ENCODE data around the gene LAMB4.

Gene LAMB4

DNA sequence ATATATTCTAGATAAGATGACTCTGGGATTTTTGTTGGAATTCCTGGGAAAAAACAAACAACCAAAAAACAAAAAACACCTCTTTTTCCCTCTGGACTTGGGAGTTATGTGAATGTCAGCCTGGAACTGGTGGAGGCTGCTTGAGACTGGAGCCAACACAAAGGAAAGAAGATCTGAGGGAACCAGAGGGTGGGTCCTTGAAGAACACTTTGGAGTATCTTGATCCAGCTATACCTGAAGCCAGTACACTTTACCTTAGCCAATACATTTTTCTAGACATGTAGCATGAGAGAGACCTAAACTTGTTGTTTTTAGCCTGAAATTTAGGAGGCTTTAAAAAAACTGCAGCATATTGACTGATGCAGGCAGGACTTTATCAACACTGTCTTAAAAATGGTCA is 121.3 kb downstream of the LAMB4 start:
- ATAC-seq (ENCODE audit: low read depth): no peak
- Mint-ChIP-seq H3K36me3 (peaks cover 3% of the 10 kb centered on the region), H3K4me3 (no peak overlapping the region), H3K9me3 (no peaks in the 10 kb centered on the region), H3K27me3 (peaks cover 19% of the 10 kb centered on the region), H3K4me1 (peaks cover 4% of the 10 kb centered on the region), H3K27ac (no peak overlapping the region)
- no peak for DNase-seq (ENCODE audit: low spot score in 2 of 2)

DNA sequence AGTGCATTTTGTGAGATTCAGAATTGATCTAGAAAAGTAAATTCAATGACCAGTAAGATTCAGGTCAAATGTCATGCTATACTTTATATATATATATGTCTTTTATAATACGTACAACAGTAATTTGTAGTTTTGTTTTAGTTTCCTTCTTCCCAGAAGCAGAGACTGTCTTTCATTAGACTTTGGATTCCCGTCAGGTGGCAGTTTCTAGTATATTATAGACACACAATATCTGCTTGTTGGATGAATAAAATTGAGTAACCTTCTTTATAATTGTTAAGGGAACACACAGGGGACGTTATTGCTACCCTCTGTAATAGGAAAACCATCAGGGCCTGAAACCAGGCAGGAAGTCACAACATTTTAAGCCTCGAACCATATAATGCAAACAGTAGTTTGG is 121.9 kb downstream of the LAMB4 start:
- no peaks in the 10 kb centered on the region for H3K9me3 Mint-ChIP-seq
- peaks cover 4% of the 10 kb centered on the region for H3K4me1 Mint-ChIP-seq
- H3K4me3 Mint-ChIP-seq: no peak overlapping the region
- no peak for DNase-seq (ENCODE audit: low spot score in 2 of 2)
- ATAC-seq (ENCODE audit: low read depth): no peak
- peaks cover 3% of the 10 kb centered on the region for H3K36me3 Mint-ChIP-seq
- no peak overlapping the region for H3K27ac Mint-ChIP-seq
- H3K27me3 Mint-ChIP-seq: peaks cover 19% of the 10 kb centered on the region

GRCh38 chr7:108007762-108008161 is 122.4 kb downstream of the LAMB4 start:
- DNase-seq (ENCODE audit: low spot score in 2 of 2): no peak
- Mint-ChIP-seq H3K36me3 (peaks cover 3% of the 10 kb centered on the region), H3K4me1 (peaks cover 4% of the 10 kb centered on the region), H3K9me3 (no peaks in the 10 kb centered on the region), H3K4me3 (no peak overlapping the region), H3K27me3 (peaks cover 19% of the 10 kb centered on the region), H3K27ac (no peak overlapping the region)
- ATAC-seq (ENCODE audit: low read depth): no peak

GRCh38 chr7:108007261-108007660 is 122.9 kb downstream of the LAMB4 start:
- DNase-seq (ENCODE audit: low spot score in 2 of 2) (no peak), ATAC-seq (ENCODE audit: low read depth) (no peak)
- Mint-ChIP-seq H3K9me3 (no peaks in the 10 kb centered on the region), H3K27ac (no peak overlapping the region), H3K4me1 (peaks cover 4% of the 10 kb centered on the region), H3K36me3 (peaks cover 3% of the 10 kb centered on the region), H3K4me3 (no peak overlapping the region), H3K27me3 (peaks cover 19% of the 10 kb centered on the region)

DNA sequence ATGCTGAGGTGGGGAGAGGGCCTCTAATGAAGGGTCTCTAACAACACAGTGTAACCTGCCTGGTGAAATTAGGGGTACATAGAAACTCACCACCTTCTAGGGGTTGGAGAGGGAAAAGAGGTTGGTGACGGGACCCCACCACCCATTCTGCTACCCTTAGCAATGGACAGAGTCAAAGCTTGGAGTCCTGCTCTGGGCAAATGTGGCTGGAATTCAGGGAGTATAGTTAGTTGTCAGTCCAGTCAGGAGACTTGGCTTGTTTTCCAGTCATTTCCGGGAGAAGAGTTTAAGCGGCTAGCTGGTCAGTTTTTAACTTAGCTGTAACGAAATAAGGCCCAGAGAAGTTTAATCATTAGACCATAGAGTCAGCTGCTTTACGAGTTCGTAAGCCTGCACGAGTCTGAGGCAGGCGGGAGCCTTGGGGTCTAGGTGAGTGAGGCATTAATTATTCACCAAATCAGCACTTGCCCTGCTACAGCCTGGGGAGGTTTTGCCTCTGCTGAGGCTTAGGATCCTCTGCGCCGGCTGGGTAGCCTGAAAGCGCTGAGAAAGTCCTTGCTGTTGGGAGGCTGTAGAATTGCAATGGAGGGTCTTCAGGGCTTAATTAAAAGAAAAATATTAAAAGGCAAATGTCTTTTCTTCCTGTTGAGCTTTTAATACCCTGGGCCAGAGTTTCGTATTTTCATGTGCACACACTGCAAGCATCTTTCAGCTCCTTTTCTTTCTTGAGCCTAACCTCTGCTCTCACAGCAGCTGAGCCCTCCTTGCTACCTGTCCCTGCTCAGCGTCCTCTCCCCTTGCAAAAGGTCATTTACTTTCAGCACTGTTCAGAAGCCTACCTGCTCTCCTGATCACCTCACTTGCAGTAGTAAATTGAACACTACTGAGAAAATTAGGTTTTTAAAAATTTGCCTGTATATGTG is 125.7 kb downstream of the LAMB4 start:
- ATAC-seq (ENCODE audit: low read depth) (no peak), DNase-seq (ENCODE audit: low spot score in 2 of 2) (no peak)
- Mint-ChIP-seq H3K4me1 (peaks cover 7% of the 10 kb centered on the region), H3K9me3 (no peaks in the 10 kb centered on the region), H3K36me3 (peaks cover 3% of the 10 kb centered on the region), H3K27ac (no peak overlapping the region), H3K27me3 (peaks cover 26% of the 10 kb centered on the region), H3K4me3 (peak overlapping the region; percentile 68)

- Mint-ChIP-seq H3K27ac (no peak overlapping the region), H3K4me3 (peak overlapping the region; percentile 68), H3K27me3 (peaks cover 25% of the 10 kb centered on the region), H3K4me1 (peaks cover 7% of the 10 kb centered on the region), H3K9me3 (no peaks in the 10 kb centered on the region), H3K36me3 (peaks cover 3% of the 10 kb centered on the region)
- no peak for ATAC-seq (ENCODE audit: low read depth)
- DNase-seq (ENCODE audit: low spot score in 2 of 2): no peak
Observed at GRCh38 chr7:108003599-108003935, 126.6 kb downstream of the LAMB4 start.

GRCh38 chr7:108002726-108003598 is 127.2 kb downstream of the LAMB4 start, which contains the start of gene LAMB1:
Gene LAMB1 (minus strand): TSS chr7:108003161. CDS start chr7:108002885, 276 bp downstream.
- peaks cover 25% of the 10 kb centered on the region for H3K27me3 Mint-ChIP-seq
- peak within 1 kb of the TSS; percentile 71 for H3K4me3 Mint-ChIP-seq
- DNase-seq (ENCODE audit: low spot score in 2 of 2) (no peak), ATAC-seq (ENCODE audit: low read depth) (no peak)
- peaks cover 7% of the 10 kb centered on the region for H3K4me1 Mint-ChIP-seq
- H3K27ac Mint-ChIP-seq: no peak within 1 kb of the TSS
- peaks cover 3% of the 10 kb centered on the region for H3K36me3 Mint-ChIP-seq
- H3K9me3 Mint-ChIP-seq: no peaks in the 10 kb centered on the region

GRCh38 chr7:108001764-108002725 is 128.1 kb downstream of the LAMB4 start:
- H3K4me3 Mint-ChIP-seq: peak overlapping the region; percentile 71
- ATAC-seq (ENCODE audit: low read depth) (no peak), DNase-seq (ENCODE audit: low spot score in 2 of 2) (no peak)
- peaks cover 23% of the 10 kb centered on the region for H3K27me3 Mint-ChIP-seq
- peaks cover 7% of the 10 kb centered on the region for H3K4me1 Mint-ChIP-seq
- H3K9me3 Mint-ChIP-seq: no peaks in the 10 kb centered on the region
- no peak overlapping the region for H3K27ac Mint-ChIP-seq
- H3K36me3 Mint-ChIP-seq: peaks cover 3% of the 10 kb centered on the region

DNA sequence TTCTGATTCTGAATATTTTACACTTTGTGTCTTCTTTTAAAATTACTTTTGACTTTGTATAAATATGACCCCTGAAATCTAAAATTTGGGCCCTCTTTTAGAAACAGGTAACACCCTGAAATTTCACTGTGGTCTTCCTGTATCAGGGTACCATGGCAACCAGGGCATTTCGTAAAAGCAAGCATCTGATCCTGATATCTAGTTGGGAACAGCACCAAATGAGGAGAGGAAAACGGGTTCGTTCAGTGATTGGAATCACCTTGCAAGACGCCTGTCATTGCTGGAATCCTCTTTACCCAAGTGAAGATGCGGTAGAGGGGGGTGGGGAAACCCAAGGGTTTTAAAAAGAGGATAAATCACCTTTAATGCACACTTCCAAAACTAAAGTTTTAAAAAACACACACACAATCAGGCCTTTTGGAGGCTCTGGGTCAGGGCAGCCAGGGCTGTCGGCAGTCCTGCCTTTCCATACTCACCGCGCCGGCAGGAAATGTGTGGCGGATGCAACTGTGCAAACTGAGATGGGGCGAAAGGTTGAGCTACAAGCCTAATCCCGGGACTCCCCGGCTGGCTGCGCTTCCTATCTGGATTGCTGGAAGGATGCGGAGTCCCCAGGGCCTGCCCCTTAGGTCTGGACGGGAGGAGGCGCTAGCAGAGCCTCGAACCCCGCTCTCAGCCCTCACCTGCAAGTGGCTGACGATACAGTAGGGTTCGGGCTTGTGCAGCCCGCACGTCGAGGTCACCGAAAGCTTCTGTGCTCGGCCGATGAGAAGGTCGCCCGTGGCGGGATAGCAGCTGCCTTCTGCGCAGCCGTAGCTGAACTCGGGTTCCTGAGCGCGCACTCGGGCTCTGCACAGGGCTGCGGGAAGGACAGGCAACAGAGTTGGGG is 129.0 kb downstream of the LAMB4 start:
- Mint-ChIP-seq H3K4me3 (peak overlapping the region; percentile 68), H3K9me3 (no peaks in the 10 kb centered on the region), H3K36me3 (peaks cover 3% of the 10 kb centered on the region), H3K4me1 (peaks cover 7% of the 10 kb centered on the region), H3K27ac (no peak overlapping the region), H3K27me3 (peaks cover 20% of the 10 kb centered on the region)
- ATAC-seq (ENCODE audit: low read depth) (no peak), DNase-seq (ENCODE audit: low spot score in 2 of 2) (no peak)

- DNase-seq (ENCODE audit: low spot score in 2 of 2): no peak
- Mint-ChIP-seq H3K4me1 (peaks cover 7% of the 10 kb centered on the region), H3K27ac (no peak overlapping the region), H3K4me3 (no peak overlapping the region), H3K36me3 (peaks cover 3% of the 10 kb centered on the region), H3K27me3 (peaks cover 18% of the 10 kb centered on the region), H3K9me3 (no peaks in the 10 kb centered on the region)
- ATAC-seq (ENCODE audit: low read depth): no peak
Observed at GRCh38 chr7:107999779-108000560, 130.2 kb downstream of the LAMB4 start.

GRCh38 chr7:107998660-107999480 is 131.3 kb downstream of the LAMB4 start:
- Mint-ChIP-seq H3K27ac (no peak overlapping the region), H3K9me3 (no peaks in the 10 kb centered on the region), H3K4me3 (no peak overlapping the region), H3K4me1 (peaks cover 4% of the 10 kb centered on the region), H3K36me3 (peaks cover under 1% of the 10 kb centered on the region), H3K27me3 (peaks cover 12% of the 10 kb centered on the region)
- no peak for DNase-seq (ENCODE audit: low spot score in 2 of 2)
- no peak for ATAC-seq (ENCODE audit: low read depth)
